A172 (cell line): Measurements from ENCODE around the gene SLC8A2. TPM values are rescaled to one million over a fixed set of nuclear protein-coding genes. Genes with fewer than 3 reads are reported as not detected.

ENCODE experiments used
- DNase-seq: peaks from one replicate; pipeline ENCODE4 v3.0.0-alpha.2; 2015; ENCODE audit warnings: low spot score
- total RNA-seq: library from RNA; depleted of rRNA; stranded (reverse); fragments of >200 nt; shearing (Covaris generic); gene quantifications from 2 replicates; pipeline ENCODE4 v1.2.3, GENCODE V29; 2014

The SLC8A2 gene
- total RNA-seq, 1 experiment from 2014 or later = not detected

DNA sequence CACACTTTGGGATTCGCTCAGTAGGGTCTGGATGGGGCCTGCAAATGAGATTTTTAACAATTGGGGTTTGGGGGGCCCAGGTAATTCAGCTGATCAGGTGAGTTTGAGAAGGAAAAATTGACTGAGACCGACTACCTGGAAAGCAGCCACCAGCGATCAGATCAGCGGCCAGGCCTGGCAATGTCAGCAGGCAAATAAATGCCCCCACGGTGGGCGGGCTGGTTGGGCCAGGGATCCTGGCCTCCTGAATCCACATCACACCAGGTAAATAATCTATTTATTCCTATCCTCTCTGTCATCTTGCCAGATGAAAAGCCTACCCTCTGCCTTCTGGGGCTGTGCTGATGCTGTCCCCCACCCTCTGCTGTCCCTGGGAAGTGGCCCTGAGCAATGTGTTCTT lies 33.8 kb upstream of the SLC8A2 start:
- no peak for DNase-seq

DNA sequence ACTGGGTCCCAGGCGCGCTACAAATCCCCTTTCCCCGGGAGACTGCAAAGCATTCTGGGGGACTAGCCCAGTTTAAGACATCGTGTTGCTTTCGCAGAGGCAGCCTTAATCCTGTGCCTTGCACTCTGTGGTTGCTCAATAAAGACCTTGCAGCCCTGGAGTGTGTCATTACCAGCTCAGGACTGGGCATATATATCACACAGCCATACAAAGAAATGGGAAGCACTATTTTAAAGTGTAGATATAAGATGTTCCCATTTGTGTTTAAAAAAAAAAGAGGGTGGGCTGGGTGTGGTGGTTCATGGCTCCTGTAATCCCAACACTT lies 32.1 kb upstream of the SLC8A2 start:
- DNase-seq = no peak

DNA sequence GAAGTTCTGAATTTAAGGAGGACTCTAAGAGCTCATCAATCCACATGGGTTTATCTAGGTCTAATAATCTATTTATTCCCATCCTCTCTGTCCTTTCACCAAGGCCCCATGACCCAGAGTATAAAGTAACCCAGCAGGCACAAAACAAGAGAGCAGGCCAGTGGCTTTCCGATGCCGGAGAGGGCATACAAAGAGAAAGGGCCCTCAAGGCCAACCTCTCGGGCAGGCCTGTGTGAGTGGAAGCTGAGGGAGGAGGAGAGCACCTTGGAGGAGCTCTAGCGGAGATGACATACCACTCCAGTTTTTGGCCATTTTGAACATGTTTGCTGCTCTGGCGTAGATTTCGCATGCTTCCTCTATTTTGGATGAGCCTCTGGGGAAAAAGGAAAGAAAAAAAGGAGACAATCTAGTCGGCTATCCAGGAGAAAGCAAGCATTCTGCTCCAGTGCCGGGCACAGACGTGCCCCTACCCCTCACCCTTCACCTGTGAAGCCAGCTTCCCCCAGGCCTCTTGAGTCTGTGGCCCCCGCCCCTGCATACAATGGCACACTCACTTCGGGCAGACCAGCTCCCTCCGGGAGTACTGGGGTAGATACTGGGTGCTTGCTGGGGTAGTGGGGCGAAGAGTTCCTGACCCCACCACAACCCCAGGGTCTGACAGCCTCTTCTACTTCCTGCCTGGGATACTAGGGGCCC lies 31.6 kb upstream of the SLC8A2 start:
- DNase-seq = no peak

DNA sequence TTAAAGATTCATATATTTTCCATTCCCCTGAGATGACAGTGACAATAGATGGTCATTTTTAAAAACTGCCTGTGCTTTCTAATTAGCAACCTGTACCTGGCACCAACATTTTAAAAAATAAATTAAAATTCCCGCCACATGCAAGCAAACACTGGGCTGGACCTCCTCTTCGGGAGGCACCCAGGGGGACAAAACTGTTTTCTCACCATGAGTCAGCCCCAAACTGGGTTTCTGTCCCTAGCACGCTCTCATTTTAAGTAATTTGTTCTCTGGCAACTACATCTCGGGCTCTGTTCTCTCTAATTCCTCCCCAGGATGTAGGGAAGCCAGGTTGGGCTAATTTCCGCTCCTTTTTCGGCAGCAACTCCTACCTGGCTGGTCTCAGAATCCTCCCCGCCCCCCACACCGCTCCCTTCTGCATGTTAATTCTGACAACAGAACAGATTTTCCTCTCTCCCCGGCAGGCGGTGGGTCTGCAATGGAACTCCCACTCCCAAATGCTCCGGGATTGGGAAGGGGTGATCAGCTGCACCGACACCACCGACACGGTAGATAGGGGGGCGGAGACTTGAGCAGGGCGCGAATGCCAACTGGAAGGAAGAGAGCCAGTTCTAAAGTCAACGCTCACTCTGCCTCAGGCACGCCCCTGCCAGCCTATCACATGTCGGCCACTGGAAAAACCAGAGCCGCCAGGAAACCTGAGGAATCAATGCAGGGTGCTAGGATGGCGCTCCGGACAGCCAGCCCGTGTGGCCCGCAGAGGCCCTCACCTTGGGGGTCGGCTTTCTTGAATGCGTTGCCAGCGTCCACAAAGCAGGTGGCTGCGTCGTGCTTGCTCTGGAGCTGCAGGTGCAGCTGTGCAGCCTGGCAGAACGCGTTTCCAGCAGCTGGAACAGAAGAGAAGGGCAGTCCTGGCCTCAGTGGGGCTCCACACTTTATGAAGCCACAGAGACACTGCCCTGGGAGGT lies 28.5 kb upstream of the SLC8A2 start:
- no peak for DNase-seq

DNA sequence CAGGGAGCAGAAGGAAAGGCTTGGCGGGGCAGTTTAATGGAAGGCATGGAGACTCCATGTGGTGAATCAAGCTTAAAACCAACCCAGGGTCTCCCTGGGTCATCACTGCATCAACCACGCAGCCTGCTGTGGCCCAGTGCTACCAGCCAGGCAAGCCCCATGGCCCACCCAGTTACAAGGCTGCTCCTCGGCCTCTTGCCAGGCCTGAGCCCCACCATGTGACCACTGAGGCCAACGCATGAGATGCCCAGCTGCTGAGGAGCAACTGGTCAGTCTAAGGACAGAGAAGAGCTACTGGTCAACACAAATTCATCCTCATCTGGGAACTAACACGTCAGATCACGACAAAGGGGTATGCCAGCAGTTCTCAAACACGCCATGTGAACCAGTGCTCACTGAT lies 27.7 kb upstream of the SLC8A2 start:
- no peak for DNase-seq

DNA sequence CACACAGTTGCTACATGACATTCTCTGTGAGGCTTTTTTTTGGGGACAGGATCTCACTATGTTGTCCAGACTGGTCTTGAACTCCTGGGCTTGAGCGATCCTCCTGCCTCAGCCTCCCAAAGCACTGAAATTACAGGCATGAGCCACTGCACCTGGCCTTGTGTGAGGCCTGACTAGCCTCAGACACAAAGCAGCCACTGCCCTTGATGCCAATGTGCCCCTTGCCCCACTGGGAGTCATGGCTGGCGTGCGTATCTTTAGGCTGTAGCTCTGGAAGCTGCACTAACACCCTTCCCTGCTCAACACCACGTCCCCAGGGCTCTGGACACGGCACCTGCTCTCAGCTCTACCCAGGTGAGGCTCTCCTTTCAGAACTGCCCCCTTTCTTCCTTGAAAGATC lies 26.9 kb upstream of the SLC8A2 start:
- no peak for DNase-seq

DNA sequence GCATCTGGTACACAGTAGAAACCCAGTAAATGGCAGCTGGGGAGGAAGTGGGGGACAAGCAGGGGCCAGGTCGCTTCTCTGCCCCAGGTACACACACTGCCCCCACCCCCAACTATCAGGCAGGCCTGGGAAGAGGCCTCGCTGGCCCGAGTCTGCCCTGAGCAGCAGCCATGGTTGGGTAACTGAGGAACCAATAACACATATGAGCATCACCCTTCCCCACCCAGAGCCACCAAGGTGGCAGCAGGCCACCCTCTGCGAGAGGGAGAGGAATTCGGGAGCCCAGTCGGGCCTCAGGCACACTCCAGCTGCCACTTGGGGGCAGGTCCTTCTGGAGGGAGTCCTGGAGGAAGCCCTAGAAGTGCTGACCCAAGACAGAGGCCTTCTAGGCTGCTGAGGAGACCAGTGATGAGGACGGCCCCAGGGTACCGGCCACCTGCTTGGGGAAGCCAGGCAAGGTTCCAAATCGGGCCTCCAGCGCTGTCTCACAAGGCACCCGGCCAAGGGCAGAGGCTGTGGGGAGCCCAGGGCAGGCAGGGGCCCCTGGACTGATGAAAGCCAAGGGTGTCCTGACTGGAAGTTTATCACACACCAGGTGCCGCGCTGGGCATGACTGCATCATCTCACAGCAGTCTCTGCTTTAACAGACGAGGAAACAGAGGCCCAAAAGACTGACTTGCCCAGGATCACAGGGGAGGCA lies 26.3 kb upstream of the SLC8A2 start:
- no peak for DNase-seq

DNA sequence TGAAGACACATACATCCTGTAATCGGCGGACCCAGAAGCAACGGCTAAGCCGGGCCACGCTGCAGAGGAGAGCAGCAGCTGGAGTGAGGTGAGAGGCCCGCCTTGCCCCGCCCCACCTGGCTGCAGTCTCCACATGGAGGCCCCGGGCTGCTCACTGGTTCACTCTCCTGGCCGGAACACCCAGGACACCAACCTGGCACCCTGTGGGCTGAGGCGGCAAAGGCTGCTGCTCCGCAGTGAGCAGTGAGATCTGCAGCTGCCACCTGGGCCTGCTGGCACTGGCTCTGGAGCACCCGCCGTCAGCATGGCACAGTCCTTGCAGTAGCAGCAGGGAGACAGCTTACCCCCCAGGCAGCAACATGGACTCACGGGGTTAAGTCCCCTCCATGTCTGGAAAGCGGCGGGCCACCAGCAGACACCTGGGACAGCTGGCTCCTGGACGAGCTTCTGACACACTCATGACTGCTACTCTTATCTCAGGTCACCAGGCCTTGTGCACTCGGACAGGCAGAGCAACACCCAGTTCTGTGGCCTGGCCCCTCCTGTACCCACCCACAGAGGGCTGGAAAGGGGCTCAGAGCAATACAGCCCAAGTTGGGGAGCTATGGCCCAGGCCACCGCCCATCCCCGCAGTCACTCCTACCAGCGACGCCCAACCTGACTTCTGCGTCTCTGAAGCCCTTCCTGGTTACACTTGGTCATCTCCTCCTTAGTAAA lies 25.5 kb upstream of the SLC8A2 start:
- no peak for DNase-seq

DNA sequence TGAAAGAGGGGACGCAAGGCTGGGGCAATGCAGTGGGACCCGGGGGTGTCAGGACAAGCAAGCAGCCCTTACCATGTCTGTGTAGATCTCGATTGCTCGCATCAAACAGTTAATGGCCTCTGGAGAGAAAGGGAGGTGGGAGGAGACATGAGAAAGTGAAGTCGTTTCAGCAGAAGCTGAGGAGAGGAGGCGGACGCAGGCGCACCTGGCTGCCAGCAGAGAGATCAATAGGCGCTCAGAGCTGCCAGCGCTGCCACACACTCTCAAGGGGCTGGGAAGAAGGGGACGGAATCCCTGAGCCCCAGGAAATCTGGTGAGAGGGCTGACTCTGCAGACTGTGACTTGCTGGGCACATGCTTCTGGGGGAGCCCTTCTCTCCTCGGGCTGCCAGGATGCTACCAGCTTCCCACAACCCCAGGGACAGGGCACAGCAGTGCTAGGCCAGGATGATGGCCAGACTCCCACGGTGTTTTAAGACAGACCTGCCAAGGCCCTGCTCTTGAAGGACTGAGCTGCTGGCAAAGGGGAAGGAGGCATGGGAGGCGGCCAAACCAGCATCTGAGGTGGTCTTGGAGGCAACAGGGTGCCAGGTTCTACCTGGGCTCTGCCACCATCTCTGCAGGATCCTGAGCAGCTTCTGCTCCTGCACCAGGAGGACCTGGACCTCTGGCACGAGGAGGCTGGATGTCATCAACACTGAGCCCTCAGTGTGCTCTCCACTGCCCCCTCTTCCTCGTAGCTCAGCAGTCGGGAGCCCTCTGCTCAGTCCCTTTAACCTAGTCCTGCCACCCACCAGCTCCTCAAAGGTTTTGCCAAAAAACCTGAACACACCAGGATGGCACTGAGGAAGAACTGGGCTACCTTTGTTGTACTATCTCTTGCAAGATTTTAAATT lies 24.0 kb upstream of the SLC8A2 start:
- DNase-seq = no peak

DNA sequence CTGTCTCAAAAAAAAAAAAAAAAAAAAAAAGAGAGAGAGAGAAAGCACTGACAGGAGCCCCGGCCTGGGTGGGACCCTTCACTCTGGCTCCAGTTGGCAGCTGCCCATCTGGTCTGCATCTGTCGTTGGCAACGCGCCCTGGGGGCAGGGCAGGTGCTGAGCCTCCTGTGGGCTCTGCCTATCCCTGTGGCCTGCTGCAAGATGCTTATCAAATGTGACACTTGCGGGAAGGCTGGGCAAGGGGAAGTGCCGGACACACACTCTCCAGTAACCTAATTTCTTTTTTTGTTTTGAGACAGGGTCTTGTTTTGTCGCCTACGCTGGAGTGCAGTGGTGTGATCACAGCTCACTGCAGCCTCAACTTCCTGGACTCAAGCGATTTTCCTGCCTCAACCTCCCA lies 23.0 kb upstream of the SLC8A2 start:
- no peak for DNase-seq

DNA sequence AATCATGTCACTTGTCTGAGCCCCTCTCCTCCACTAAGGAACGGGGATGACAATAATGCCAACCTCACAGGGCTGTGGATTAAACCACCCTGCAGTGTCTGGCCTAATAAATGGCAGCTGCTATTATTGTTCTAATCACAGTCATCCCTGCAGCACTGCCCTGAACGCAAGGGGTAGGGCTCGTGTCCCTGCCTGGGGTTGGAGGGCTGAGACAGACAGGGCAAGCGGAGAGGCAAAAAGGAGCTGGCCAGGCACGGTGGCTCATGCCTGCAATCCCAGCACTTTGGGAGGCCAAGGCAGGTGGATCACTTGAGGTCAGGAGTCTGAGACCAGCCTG lies 22.5 kb upstream of the SLC8A2 start:
- DNase-seq = no peak

DNA sequence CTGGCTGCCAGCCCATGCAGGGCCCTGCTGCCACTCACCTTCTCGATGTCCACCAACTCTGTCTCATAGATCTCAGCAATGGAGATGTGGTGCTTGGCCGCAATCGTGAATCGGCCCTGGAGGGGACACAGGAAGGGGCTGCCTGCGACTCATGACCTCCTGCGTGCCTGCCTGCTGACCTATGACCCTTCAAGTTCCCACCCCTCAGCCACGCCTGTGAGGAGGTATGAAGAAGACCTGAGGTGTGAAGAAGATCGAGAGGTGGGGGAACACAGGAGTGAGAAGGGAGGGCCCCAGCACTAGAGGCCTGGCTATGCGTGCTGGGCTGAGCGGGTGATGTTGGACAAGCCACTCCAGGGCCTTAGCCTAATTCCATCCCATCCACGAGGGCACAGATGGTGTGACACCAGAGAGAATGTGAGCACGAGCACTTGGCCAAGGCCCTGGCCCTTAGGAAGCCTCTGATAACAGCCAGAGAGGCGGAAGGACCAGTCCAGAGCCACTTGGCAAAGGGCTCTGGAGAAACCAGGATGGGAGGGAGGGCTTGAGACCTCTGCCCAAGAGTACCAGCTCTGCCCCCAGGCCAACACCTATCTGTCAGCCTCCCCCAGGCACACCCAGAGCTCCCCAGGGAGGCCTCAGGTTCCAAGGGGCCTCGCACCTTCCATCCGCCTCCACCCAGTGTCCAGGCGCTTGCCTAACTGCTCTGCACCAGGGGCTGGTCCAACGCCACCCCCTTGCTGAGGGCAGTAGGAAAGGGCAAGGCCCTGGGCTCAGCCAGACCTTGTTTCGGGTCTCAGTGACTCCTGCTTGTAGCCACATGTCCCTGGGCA lies 21.9 kb upstream of the SLC8A2 start:
- no peak for DNase-seq

DNA sequence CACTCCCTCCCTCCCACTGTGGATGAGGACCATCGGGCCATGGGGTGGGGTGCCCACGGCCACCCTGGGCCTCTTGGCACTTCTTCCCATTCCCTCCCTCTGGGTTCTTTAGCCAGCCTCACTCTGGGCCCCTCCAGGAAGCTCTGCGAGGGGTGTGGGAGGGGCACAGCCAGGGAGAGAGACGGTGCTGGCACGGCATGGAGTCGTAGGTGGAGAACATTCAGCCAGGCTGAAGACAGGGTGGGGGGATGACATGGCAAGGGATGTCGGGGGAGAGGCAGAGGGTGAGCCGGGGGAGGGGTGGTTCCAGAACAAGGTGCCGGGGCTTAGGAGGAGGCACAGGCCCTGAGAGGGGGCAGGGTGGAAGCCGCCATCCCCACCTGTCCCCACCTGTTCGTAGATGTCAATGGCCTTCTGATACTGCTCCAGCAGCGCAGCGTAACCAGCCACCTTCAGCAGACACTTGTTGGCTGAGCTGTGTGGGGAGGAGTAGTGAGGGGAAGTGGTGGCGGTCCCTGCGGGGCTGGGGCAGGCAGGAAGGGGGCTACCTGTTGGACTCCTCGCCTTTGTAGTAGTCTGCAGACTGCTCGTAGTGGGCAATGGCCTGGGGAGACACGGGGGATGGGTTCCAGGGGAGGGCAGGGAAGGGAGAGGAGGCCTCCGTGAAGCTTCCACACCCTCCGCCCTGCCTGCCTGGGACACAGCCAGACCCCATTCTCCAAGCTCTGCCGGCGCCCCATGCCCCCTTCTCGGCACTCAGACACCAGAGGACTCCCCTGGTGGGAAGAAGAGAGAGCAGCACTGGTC lies 21.1 kb upstream of the SLC8A2 start:
- DNase-seq = no peak

DNA sequence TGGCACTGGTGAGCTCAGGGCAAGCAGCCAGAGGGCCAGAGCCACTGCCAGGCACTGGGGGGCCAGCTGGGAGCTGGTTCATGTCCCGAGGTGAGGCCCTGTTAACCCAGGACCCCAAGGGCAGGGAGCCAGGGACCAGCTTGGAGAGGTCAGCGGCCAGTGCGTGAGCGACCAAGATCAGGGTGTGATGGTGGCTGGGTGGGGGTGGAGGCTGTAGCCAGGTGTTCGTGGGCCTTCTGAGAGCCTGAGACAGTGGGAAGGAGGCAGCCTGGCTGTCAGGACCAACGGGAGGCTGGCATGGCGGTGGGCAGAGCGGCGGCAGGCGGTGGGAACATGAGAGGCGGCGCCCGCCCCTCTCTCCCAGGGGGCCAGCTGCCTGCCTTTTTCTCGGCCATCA lies 20.4 kb upstream of the SLC8A2 start:
- no peak for DNase-seq

DNA sequence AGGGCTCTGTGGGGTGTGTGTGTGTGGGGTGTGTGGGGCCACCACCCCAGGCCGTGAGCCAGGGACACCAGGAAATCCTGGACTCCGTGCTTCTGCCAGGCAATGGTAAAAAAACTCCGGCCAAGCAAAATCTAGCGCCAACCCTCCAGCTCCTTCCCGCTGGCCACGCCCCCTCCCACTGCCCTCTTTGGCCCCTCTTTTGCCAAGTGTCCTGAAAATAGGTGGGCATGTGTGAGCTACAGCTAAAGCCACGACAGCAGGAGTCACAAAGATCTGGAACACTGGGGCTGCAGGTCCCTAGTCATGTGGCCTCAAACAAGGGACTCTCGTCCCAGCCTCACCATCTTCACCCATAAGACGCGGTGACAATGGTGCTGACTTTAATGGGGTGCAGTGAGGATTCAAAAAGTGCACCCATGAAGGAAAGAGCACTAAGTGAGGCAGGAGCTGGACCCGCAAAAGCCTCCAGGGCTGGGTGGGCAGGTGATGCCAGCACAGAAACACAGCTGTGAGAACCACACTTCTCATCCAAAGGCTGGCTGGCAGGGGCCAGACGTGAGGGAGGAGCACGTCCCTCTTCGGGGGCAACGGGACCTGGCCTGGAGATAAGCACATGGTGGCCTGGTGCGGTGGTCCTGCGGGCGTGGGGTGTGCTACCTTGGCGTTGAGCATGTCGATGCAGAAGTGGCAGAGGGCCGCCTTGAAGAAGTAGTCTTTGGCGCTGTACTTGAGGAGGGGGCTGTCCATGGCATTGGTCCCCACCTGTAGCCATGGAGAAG lies 19.9 kb upstream of the SLC8A2 start:
- no peak for DNase-seq

DNA sequence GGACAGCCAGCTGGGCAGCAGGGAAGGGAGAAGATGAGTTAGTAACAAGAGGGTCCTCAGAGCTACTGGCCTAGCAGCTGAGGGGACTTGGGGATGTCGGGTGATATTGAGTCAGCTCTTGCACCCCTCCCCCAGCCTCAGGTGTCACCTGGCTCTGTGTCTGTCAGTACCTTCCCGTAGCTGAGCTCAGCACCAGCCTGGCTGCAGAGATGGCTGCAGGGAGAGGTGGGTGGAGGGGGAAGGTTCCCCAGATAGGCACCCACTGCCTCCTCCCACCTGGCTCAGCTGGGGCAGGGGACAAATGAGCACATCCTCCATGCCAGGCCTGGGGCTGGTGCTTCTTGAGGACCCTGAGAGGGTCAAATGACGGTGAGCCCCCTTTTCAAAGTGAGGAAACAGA lies 19.2 kb upstream of the SLC8A2 start:
- no peak for DNase-seq

DNA sequence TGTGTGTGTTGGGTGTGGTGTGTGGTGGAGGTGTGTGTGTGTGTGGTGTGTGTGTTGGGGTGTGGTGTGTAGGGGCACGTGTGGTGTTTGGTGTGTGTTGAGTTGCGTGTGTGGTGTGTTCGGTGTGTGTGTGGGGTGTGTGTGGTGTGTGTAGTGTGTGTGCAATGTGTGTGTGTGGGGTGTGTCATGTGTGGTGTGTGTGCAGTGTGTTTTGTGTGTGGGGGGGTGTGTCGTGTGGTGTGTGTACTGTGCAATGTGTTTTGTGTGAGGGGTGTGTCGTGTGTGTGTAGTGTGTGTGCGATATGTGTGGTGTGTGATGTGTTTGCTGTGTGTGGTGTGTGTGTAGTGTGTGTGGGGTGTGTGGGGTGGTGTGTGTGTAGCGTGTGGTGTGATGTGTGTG lies 18.3 kb upstream of the SLC8A2 start:
- DNase-seq = no peak

DNA sequence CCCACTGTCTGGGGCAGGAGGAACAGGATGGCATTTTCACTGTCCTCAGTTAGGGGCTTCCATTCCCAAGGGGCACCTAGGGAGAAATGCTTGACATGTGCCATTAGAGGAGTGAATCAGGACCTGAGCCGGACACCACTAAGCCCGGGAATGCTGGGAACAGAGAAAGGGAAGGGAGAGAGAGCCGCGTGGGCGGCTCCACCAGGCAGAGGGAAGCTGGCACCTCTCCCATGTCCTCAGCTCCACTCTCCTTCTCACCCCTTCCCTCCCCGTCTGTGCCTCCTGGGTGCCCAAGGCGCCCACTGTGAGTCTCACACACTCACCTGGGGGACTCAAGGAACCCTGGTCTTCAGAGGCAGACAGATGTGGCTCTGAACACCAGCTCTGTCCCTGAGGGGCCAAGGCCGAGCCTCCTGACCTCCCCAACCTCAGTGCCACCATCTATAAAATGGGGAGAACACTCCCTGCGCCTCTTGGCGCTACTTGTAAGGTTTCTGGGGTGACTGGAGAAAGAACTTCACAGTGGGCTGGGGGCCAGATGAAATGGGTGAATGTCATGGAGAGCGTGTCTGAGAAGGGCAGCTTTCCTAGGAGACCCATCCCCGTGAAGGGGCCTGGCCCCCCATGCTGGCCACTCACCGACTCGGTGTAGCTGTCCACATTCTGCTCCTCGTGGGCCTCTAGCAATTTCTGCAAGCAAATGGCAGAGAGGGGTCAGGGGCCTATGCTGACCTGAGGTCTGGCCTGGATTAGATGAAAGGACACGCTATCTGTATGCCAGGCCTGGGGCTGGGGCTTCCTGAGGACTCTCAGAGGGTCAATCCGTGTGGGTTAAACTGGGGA lies 17.6 kb upstream of the SLC8A2 start:
- no peak for DNase-seq
